K562 (cell line): ENCODE data around the gene PDE4D. TPM values are rescaled to one million over a fixed set of nuclear protein-coding genes. Genes with fewer than 3 reads are reported as not detected.

Experiments used
- ATAC-seq: fragments of 200-7000 bp; cut with Tn5 transposase; 3 replicates; pipeline ENCODE4 v1.9.1; 2020; ENCODE audit warnings: moderate library complexity
- BruUV-seq: library from RNA; stranded (reverse); fragments of 400-500 nt; replicated peaks from 2 replicates; lab custom pipeline; 2021; lab: Mats Ljungman, UMichigan
- CTCF ChIA-PET: fragments of 300-600 bp; formaldehyde crosslinking; extraction: SDS; loops from one replicate; lab custom pipeline; 2021; ENCODE audit warnings: low intra/inter-chr PET ratio; lab: Yijun Ruan, JAX
- POLR2A ChIA-PET: fragments of 300-600, 350-650 bp; sonication (Branson Sonifier 250); formaldehyde crosslinking; extraction: SDS; loops from one replicate; lab custom pipeline; 2021; ENCODE audit warnings: antibody characterized with exemption, inconsistent platforms; lab: Yijun Ruan, JAX
- DNase-seq, 4 experiments: peaks; one replicate each; pipeline versions ENCODE4 v3.0.0 to v3.0.0-alpha.2; 2011 to 2018; ENCODE audit warnings: low spot score in 3 of 4, mixed read lengths in 3 of 4; ENCODE audit errors: extremely low read depth in 1 of 4
- FAIRE-seq: peaks from 2 replicates; lab custom pipeline; 2011; peaks lifted over from hg19 to GRCh38; lab: Jason Lieb, UNC
- H2AFZ ChIP-seq: 2 replicates; pipeline ENCODE4 v1.6.0; 2011; ENCODE audit warnings: low read depth, low read length, control low read depth, inconsistent platforms
- H3K27ac ChIP-seq: fragments of 200-600 bp; 3 replicates; pipeline ENCODE4 v1.8.0; 2011; ENCODE audit warnings: low read depth, mild to moderate bottlenecking, control low read depth, inconsistent platforms, low read length, moderate library complexity, mixed read lengths; ENCODE audit errors: extremely low read depth
- H3K27me3 ChIP-seq, 2 experiments: fragments of 300-600 bp in 1 of 2; 2 replicates in 1 of 2; 3 replicates in 1 of 2; pipeline versions ENCODE4 v1.6.0 to v1.8.0; 2011; ENCODE audit warnings: inconsistent platforms in 2 of 2, low read length in 2 of 2, mild to moderate bottlenecking in 1 of 2, mixed read lengths in 1 of 2, moderate library complexity in 1 of 2; ENCODE audit not compliant: control insufficient read depth in 2 of 2, insufficient read depth in 2 of 2
- H3K36me3 ChIP-seq: fragments of 300-600 bp; 3 replicates; pipeline ENCODE4 v1.8.0; 2011; ENCODE audit warnings: mild to moderate bottlenecking, low read length, inconsistent platforms; ENCODE audit not compliant: control insufficient read depth, insufficient read depth
- H3K4me1 ChIP-seq, 2 experiments: fragments of 200-600 bp in 1 of 2; replicated peaks in 1 of 2; 2 replicates in 1 of 2; 3 replicates in 1 of 2; pipeline versions ENCODE4 v1.5.1 to v1.8.0; 2011; ENCODE audit warnings: inconsistent platforms in 2 of 2, low read length in 2 of 2, mild to moderate bottlenecking in 1 of 2, mixed read lengths in 1 of 2, moderate library complexity in 1 of 2; ENCODE audit not compliant: control insufficient read depth in 2 of 2, insufficient read depth in 2 of 2
- H3K4me2 ChIP-seq: 2 replicates; pipeline ENCODE4 v1.6.1; 2011; ENCODE audit warnings: low read length, control low read depth, inconsistent platforms, mixed read lengths; ENCODE audit not compliant: insufficient read depth
- H3K4me3 ChIP-seq: fragments of 200-600 bp; sonication (generic), shearing (Covaris generic); 2 replicates; pipeline ENCODE4 v1.5.1; 2016; ENCODE audit warnings: control low read depth, inconsistent platforms
- H3K79me2 ChIP-seq: fragments of 200-600 bp; 3 replicates; pipeline ENCODE4 v1.8.0; 2011; ENCODE audit warnings: low read length, inconsistent platforms; ENCODE audit not compliant: control insufficient read depth, insufficient read depth
- H3K9ac ChIP-seq, 2 experiments: 2 replicates each; pipeline versions ENCODE4 v1.6.0 to v1.6.1; 2011; ENCODE audit warnings: low read depth in 2 of 2, low read length in 2 of 2, control low read depth in 1 of 2, inconsistent platforms in 1 of 2, mild to moderate bottlenecking in 1 of 2, mixed read lengths in 1 of 2; ENCODE audit not compliant: insufficient read depth in 1 of 2
- H3K9me1 ChIP-seq: one replicate; pipeline ENCODE4 v1.6.0; 2011; ENCODE audit warnings: inconsistent platforms, mild to moderate bottlenecking, low read length, moderate library complexity; ENCODE audit not compliant: control insufficient read depth, insufficient read depth
- H3K9me3 ChIP-seq: replicated peaks from 2 replicates; pipeline ENCODE4 v1.5.1; 2011; ENCODE audit warnings: low read depth, low read length, inconsistent platforms; ENCODE audit not compliant: control insufficient read depth, insufficient read depth
- H4K20me1 ChIP-seq: replicated peaks from 2 replicates; pipeline ENCODE4 v1.6.1; 2011; ENCODE audit warnings: low read length, inconsistent platforms, mixed read lengths; ENCODE audit not compliant: control insufficient read depth, insufficient read depth
- CGGBP1 ChIP-seq: fragments of 250-450 bp; sonication (Bioruptor Pico); IDR thresholded peaks from 2 replicates; pipeline ENCODE4 v1.9.0; 2021; ENCODE audit warnings: mild to moderate bottlenecking
- MTA3 ChIP-seq: fragments of 450-650 bp; formaldehyde crosslinking; IDR thresholded peaks from 2 replicates; pipeline ENCODE4 v1.6.1; 2017; ENCODE audit warnings: mild to moderate bottlenecking, borderline replicate concordance
- RAD21 ChIP-seq, 2 experiments: fragments of 250-450 bp in 1 of 2; fragments of 450-650 bp in 1 of 2; sonication (Bioruptor Pico) in 1 of 2; formaldehyde crosslinking in 1 of 2; IDR thresholded peaks in 1 of 2; conservative IDR thresholded peaks in 1 of 2; 2 replicates each; pipeline versions ENCODE4 v1.4.0 to v1.8.0; 2020 to 2022; ENCODE audit warnings: mild to moderate bottlenecking in 2 of 2, moderate library complexity in 1 of 2
- TAF9B ChIP-seq: fragments of 450-650 bp; IDR thresholded peaks from 2 replicates; pipeline ENCODE4 v1.6.1; 2018; ENCODE audit warnings: mild to moderate bottlenecking; ENCODE audit not compliant: partially characterized antibody
- TCF7L2 ChIP-seq: fragments of 150-350 bp; IDR thresholded peaks from 2 replicates; pipeline ENCODE4 v1.6.1; 2016; ENCODE audit warnings: low read depth, mild to moderate bottlenecking, low read length, moderate library complexity
- ZBTB1 ChIP-seq: sonication (generic); formaldehyde crosslinking; IDR thresholded peaks from 2 replicates; pipeline ENCODE4 v1.8.1; 2023; ENCODE audit warnings: missing genetic modification reagents, low read depth, mild to moderate bottlenecking, borderline replicate concordance
- ZBTB49 ChIP-seq: sonication (generic); formaldehyde crosslinking; IDR thresholded peaks from 2 replicates; pipeline ENCODE4 v1.8.0; 2022; ENCODE audit warnings: missing genetic modification reagents, mild to moderate bottlenecking, borderline replicate concordance
- ZKSCAN1 ChIP-seq: fragments of 150-350 bp; IDR thresholded peaks from 2 replicates; pipeline ENCODE4 v1.6.1; 2016; ENCODE audit warnings: low read depth, low read length
- ZNF165 ChIP-seq: fragments of 250-450 bp; sonication (Bioruptor Pico); IDR thresholded peaks from 2 replicates; pipeline ENCODE4 v1.4.0; 2020; ENCODE audit warnings: borderline replicate concordance
- ZNF224 ChIP-seq: sonication (generic); formaldehyde crosslinking; IDR thresholded peaks from 2 replicates; pipeline ENCODE4 v1.8.0; 2022; ENCODE audit warnings: mild to moderate bottlenecking, missing genetic modification reagents
- ZNF354B ChIP-seq: fragments of 250-450 bp; sonication (Bioruptor Pico); IDR thresholded peaks from 2 replicates; pipeline ENCODE4 v1.4.0; 2020
- ZNF41 ChIP-seq: fragments of 250-450 bp; sonication (Bioruptor Pico); conservative IDR thresholded peaks from 2 replicates; pipeline ENCODE4 v1.4.0; 2020; ENCODE audit warnings: mild to moderate bottlenecking
- ZNF668 ChIP-seq: fragments of 250-450 bp; sonication (Bioruptor Pico); IDR thresholded peaks from 2 replicates; pipeline ENCODE4 v1.8.0; 2022; ENCODE audit warnings: mild to moderate bottlenecking, inconsistent platforms
- ZNF785 ChIP-seq: fragments of 250-450 bp; sonication (Bioruptor Pico); IDR thresholded peaks from 2 replicates; pipeline ENCODE4 v1.4.0; 2020; ENCODE audit warnings: mild to moderate bottlenecking
- WGBS: fragments of 100-300 bp; shearing (Covaris generic); methylation state at CpG from one replicate; pipeline ENCODE4 v1.1.6; 2016; ENCODE audit warnings: low coverage, mixed read lengths; ENCODE audit not compliant: insufficient coverage; ENCODE audit errors: missing lambda C conversion rate; 5-methylcytosine and 5-hydroxymethylcytosine counted together
- in situ Hi-C: fragments of 300-500 bp; cut with MboI; formaldehyde crosslinking; loops from 4 replicates; pipeline ENCODE4 v1.15.0; 2018; ENCODE audit warnings: inconsistent platforms, mixed read lengths
- intact Hi-C: fragments of 100-400 bp; cut with micrococcal nuclease; formaldehyde crosslinking; loops from 2 replicates; pipeline ENCODE4 v1.14.2; 2022
- polyA plus RNA-seq, 8 experiments: library from polyadenylated mRNA; depleted of rRNA in 4 of 8; stranded (reverse) in 5 of 8; unstranded in 3 of 8; fragments of >200 nt; fragmentation: Nextera tagmentation in 2 of 8; fragmentation: Illumina TruSeq in 1 of 8; extraction: Ambion mirVana in 2 of 8; extraction: Trizol in 1 of 8; gene quantifications; 2 replicates each; pipeline versions ENCODE4 v1.2.1 to v1.2.3, GENCODE V29; 2011 to 2014; ENCODE audit warnings: inconsistent platforms in 1 of 8, missing spikeins in 1 of 8
- total RNA-seq, 7 experiments: library from RNA; depleted of rRNA in 6 of 7; stranded (reverse); fragments of >200 nt in 6 of 7; fragmentation: Illumina TruSeq in 2 of 7; extraction: Trizol in 2 of 7; gene quantifications; 2 replicates each; pipeline versions ENCODE4 v1.2.1 to v1.2.3, GENCODE V29; 2011 to 2021; ENCODE audit warnings: low replicate concordance in 1 of 7
- TF ChIP-seq, protein P1 (sequence below): fragments of 250-450 bp; sonication (Bioruptor Pico); IDR thresholded peaks from 2 replicates; pipeline ENCODE4 v1.4.0; 2020
- TF ChIP-seq, protein P2 (sequence below): fragments of 450-650 bp; IDR thresholded peaks from 2 replicates; pipeline ENCODE4 v1.6.1; 2016; ENCODE audit warnings: mild to moderate bottlenecking

The PDE4D gene
- total and polyA plus RNA-seq, 9 of the 15 experiments (the other 6 are each of a cell fraction or from before 2014, with no cell fraction given) = 0.04 to 0.46 (median 0.13) TPM

- POLR2A ChIA-PET = interaction anchor here (0.7 kb wide), 1 partner anchor 400 kb away, joined by 3 read pairs; no protein-coding TSS in a partner anchor
- Histone ChIP-seq H3K4me3 (no peak overlapping the region), H3K4me1 (no peaks in the 10 kb centered on the region), H3K27me3 (no peaks in the 10 kb centered on the region), H2AFZ (no peak overlapping the region), H3K9me3 (no peaks in the 10 kb centered on the region), H3K4me2 (no peak overlapping the region), H4K20me1 (no peaks in the 10 kb centered on the region), H3K9ac (no peak overlapping the region), H3K9me1 (no peaks in the 10 kb centered on the region), H3K79me2 (no peaks in the 10 kb centered on the region), H3K27ac (no peak overlapping the region), H3K36me3 (no peaks in the 10 kb centered on the region)
- in situ Hi-C loops = no loop called here
- intact Hi-C loops = no loop called here
- ATAC-seq = no peak
- no peak for DNase-seq
- CTCF ChIA-PET = no interaction called here
- FAIRE-seq = no peak
- WGBS = 0% methylated on average over 4 of the region's 4 CpGs
- no TSS peak for BruUV-seq
- TF ChIP-seq ZNF354B (CRISPR knock-in tag) (no peak), TAF9B (no peak), RAD21 (CRISPR knock-in tag; conservative IDR thresholded peaks at IDR 0.05 in 1 of 2, IDR thresholded peaks at IDR 0.05 in 1 of 2) (no peak), ZNF165 (no peak), CGGBP1 (CRISPR knock-in tag) (no peak), ZNF41 (CRISPR knock-in tag) (no peak), ZNF785 (CRISPR knock-in tag) (no peak), ZKSCAN1 (no peak), ZNF224 (CRISPR knock-in tag) (no peak), ZBTB49 (CRISPR knock-in tag) (no peak), ZNF668 (CRISPR knock-in tag) (no peak), MTA3 (no peak), TCF7L2 (no peak), ZBTB1 (CRISPR knock-in tag) (no peak)
- TF ChIP-seq, protein P1, sequence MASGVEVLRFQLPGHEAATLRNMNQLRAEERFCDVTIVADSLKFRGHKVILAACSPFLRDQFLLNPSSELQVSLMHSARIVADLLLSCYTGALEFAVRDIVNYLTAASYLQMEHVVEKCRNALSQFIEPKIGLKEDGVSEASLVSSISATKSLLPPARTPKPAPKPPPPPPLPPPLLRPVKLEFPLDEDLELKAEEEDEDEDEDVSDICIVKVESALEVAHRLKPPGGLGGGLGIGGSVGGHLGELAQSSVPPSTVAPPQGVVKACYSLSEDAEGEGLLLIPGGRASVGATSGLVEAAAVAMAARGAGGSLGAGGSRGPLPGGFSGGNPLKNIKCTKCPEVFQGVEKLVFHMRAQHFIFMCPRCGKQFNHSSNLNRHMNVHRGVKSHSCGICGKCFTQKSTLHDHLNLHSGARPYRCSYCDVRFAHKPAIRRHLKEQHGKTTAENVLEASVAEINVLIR (CRISPR knock-in tag) = no peak
- TF ChIP-seq, protein P2, sequence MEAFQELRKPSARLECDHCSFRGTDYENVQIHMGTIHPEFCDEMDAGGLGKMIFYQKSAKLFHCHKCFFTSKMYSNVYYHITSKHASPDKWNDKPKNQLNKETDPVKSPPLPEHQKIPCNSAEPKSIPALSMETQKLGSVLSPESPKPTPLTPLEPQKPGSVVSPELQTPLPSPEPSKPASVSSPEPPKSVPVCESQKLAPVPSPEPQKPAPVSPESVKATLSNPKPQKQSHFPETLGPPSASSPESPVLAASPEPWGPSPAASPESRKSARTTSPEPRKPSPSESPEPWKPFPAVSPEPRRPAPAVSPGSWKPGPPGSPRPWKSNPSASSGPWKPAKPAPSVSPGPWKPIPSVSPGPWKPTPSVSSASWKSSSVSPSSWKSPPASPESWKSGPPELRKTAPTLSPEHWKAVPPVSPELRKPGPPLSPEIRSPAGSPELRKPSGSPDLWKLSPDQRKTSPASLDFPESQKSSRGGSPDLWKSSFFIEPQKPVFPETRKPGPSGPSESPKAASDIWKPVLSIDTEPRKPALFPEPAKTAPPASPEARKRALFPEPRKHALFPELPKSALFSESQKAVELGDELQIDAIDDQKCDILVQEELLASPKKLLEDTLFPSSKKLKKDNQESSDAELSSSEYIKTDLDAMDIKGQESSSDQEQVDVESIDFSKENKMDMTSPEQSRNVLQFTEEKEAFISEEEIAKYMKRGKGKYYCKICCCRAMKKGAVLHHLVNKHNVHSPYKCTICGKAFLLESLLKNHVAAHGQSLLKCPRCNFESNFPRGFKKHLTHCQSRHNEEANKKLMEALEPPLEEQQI = no peak
These were observed 542.3 kb downstream of the PDE4D start for GRCh38 chr5:59351076-59351794.
